Uterus (tissue), 4 donors: Measurements from ENCODE around the gene NDUFS5. TPM values are rescaled to one million over a fixed set of nuclear protein-coding genes. Genes with fewer than 3 reads are reported as not detected.

Experiments used
- DNase-seq, 2 donors: peaks; one replicate each; pipeline ENCODE4 v3.0.0-alpha.2; 2019 to 2020
- H3K27ac ChIP-seq, 2 donors: fragments of 200-600 bp; sonication (generic); 1 replicate in 1 of 2; 2 replicates in 1 of 2; pipeline ENCODE4 v1.5.1; 2016 to 2018
- H3K27me3 ChIP-seq, 2 donors: fragments of 200-600 bp; sonication (generic); one replicate each; pipeline ENCODE4 v1.5.1; 2018 to 2019; ENCODE audit warnings: control low read depth in 1 of 2
- H3K36me3 ChIP-seq, 2 donors: fragments of 200-600 bp; sonication (generic); one replicate each; pipeline ENCODE4 v1.5.1; 2019; ENCODE audit warnings: control low read depth in 1 of 2
- H3K4me1 ChIP-seq, 2 donors: fragments of 200-600 bp; sonication (generic); one replicate each; pipeline ENCODE4 v1.5.1; 2018 to 2019; ENCODE audit warnings: control low read depth in 1 of 2
- H3K4me3 ChIP-seq, 2 donors: fragments of 200-600 bp; sonication (generic); 1 replicate in 1 of 2; 2 replicates in 1 of 2; pipeline ENCODE4 v1.5.1; 2018 to 2019; ENCODE audit warnings: mild to moderate bottlenecking in 1 of 2
- H3K9me3 ChIP-seq, 2 donors: fragments of 200-600 bp; sonication (generic); one replicate each; pipeline ENCODE4 v1.5.1; 2019; ENCODE audit warnings: control low read depth in 1 of 2
- POLR2A ChIP-seq, 2 donors: fragments of 450-650 bp; IDR thresholded peaks; one replicate each; pipeline ENCODE4 v1.6.1; 2016; ENCODE audit warnings: antibody characterized with exemption in 2 of 2, mild to moderate bottlenecking in 1 of 2, moderate library complexity in 1 of 2
- intact Hi-C: fragments of 100-400 bp; cut with DNase I; formaldehyde crosslinking; loops from one replicate; pipeline ENCODE4 v1.15.1; 2023; ENCODE audit warnings: low total_unique reads
- total RNA-seq, 4 donors: library from RNA; depleted of rRNA in 3 of 4; stranded (reverse); fragments of >200 nt in 3 of 4; gene quantifications; one replicate each; pipeline versions ENCODE4 v1.1.0 to v1.2.4, GENCODE V29; 2014 to 2023
- TF ChIP-seq, protein P1 (sequence below), 4 experiments: fragments of 200-600 bp in 2 of 4; fragments of 450-650 bp in 2 of 4; sonication (generic) in 2 of 4; IDR thresholded peaks; one replicate each; pipeline ENCODE4 v1.5.1; 2016 to 2019; ENCODE audit warnings: antibody characterized with exemption in 4 of 4, mild to moderate bottlenecking in 2 of 4, moderate library complexity in 1 of 4
- donor health status: DM: yes; HTN: yes; CAD: no.

The NDUFS5 gene
- total RNA-seq, 4 donors from 2014 or later: 122 to 659 (median 361) TPM

DNA sequence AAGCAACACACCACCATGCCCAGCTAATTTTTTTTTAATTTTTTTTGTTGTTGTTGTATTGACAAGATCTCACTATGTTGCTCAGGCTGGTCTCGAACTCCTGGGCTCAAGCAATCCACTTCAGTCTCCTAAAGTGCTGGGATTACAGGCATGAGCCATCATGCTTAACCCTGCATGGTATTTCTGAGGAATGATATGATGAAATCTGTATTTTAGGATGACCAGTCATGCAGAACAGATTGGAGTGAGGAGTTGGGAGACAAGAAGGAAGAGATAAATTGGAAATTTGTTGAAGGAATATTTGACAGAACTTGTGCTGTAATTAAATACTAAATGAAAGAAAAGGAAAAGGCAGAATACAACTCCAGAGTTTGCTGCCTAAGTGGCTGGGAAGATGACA, 4.7 kb upstream of the NDUFS5 start:
- H3K4me3 ChIP-seq: no peak overlapping the region
- DNase-seq: no peak
- H3K27me3 ChIP-seq: no peaks in the 10 kb centered on the region
- no peak for TF ChIP-seq POLR2A (IDR thresholded peaks at IDR 0.05)
- TF ChIP-seq, protein P1, sequence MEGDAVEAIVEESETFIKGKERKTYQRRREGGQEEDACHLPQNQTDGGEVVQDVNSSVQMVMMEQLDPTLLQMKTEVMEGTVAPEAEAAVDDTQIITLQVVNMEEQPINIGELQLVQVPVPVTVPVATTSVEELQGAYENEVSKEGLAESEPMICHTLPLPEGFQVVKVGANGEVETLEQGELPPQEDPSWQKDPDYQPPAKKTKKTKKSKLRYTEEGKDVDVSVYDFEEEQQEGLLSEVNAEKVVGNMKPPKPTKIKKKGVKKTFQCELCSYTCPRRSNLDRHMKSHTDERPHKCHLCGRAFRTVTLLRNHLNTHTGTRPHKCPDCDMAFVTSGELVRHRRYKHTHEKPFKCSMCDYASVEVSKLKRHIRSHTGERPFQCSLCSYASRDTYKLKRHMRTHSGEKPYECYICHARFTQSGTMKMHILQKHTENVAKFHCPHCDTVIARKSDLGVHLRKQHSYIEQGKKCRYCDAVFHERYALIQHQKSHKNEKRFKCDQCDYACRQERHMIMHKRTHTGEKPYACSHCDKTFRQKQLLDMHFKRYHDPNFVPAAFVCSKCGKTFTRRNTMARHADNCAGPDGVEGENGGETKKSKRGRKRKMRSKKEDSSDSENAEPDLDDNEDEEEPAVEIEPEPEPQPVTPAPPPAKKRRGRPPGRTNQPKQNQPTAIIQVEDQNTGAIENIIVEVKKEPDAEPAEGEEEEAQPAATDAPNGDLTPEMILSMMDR (IDR thresholded peaks at IDR 0.05): no peak
- H3K4me1 ChIP-seq: no peaks in the 10 kb centered on the region
- intact Hi-C loops: no loop called here
- H3K27ac ChIP-seq: no peak overlapping the region
- no peaks in the 10 kb centered on the region for H3K36me3 ChIP-seq
- H3K9me3 ChIP-seq: no peaks in the 10 kb centered on the region

DNA sequence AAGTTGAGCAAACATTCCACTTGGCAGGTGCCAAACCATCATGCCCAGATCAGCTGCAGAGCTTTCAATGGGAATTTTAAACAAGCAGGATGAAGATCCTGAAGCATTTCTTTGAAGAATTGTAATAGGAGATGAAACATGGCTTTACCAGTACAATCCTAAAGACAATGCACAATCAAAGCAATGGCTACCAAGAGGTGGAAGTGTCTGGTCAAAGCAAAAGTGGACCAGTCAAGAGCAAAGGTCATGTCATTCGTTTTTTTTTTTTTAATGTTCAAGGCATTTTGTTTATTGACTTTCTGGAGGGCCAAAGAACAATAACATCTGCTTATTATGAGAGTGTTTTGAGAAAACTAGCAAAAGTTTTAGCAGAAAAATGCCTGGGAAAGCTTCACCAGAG, 3.0 kb upstream of the NDUFS5 start:
- Histone ChIP-seq H3K36me3 (no peaks in the 10 kb centered on the region), H3K4me3 (no peak overlapping the region), H3K27me3 (no peaks in the 10 kb centered on the region), H3K4me1 (no peaks in the 10 kb centered on the region), H3K9me3 (no peaks in the 10 kb centered on the region), H3K27ac (no peak overlapping the region)
- intact Hi-C loops: no loop called here
- no peak for DNase-seq
- TF ChIP-seq, protein P1 (IDR thresholded peaks at IDR 0.05): no peak
- TF ChIP-seq POLR2A (IDR thresholded peaks at IDR 0.05): no peak

DNA sequence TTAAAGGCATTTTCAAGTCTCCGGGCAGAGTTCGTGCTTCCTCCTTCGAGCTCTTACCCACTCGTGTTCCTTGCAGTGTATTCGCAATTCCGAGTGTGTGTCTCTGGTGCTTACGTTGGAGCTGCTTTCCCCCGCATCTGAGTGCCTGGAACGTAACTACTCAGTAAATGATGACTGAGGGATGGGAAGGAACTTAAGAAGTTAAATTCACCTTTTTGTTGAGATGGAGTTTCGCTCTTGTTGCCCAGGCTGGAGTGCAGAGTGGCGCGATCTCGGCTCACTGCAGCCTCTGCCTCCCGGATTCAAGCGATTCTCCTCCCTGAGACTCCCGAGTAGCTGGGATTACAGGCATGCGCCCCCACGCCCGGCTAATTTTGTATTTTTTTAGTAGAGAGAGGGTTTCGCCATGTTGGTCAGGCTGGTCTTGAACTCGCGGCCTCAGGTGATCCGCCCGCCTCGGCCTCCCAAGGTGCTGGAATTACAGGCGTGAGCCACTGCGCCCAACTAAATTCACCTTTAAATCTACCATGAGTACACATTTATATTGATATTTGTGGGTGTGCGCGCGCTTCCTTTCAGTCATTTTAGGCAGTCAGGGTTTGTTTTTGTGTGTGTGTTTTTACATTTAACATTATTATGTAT, 837 bp downstream of the NDUFS5 start:
- no peaks in the 10 kb centered on the region for H3K9me3 ChIP-seq
- peaks cover 0 to under 1% of the 10 kb centered on the region in 2 donors for H3K4me1 ChIP-seq
- peak overlapping the region; percentile 92 to 94 for H3K27ac ChIP-seq
- no peak for DNase-seq
- H3K4me3 ChIP-seq: peak overlapping the region; percentile 72 to 85
- intact Hi-C loops: no loop called here
- H3K27me3 ChIP-seq: no peaks in the 10 kb centered on the region
- no peaks in the 10 kb centered on the region for H3K36me3 ChIP-seq
- no peak for TF ChIP-seq POLR2A (IDR thresholded peaks at IDR 0.05)
- TF ChIP-seq, protein P1 (IDR thresholded peaks at IDR 0.05): no peak

DNA sequence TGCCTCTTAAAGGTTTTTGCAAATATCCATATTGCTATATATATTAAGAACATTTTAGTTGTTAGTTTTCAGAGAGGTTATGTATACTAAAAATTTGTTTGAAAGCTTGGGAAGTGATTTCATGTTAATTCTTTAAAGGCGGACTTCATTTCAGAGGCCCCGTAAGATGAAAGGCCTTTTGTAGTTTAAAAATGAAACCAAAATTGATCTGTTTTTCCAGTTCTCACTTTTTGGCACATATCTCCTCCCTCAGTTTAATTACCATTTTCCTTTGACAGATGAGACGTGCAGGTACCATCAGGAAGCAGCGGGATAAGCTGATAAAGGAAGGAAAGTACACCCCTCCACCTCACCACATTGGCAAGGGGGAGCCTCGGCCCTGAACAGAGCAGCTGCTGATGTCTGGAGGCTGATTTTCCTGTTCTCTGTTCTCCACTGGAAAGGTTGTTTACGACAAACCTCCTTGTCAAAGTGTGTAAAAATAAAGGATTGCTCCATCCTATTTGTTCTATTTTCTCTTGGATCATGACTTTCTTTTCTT, 8.0 kb downstream of the NDUFS5 start:
- no peaks in the 10 kb centered on the region for H3K36me3 ChIP-seq
- H3K4me1 ChIP-seq: peaks cover 0 to 7% of the 10 kb centered on the region in 2 donors
- no peak overlapping the region for H3K4me3 ChIP-seq
- no peak for TF ChIP-seq POLR2A (IDR thresholded peaks at IDR 0.05)
- TF ChIP-seq, protein P1 (IDR thresholded peaks at IDR 0.05): no peak
- no peaks in the 10 kb centered on the region for H3K27me3 ChIP-seq
- no peaks in the 10 kb centered on the region for H3K9me3 ChIP-seq
- no peak overlapping the region for H3K27ac ChIP-seq
- DNase-seq: no peak
- intact Hi-C loops: no loop called here

DNA sequence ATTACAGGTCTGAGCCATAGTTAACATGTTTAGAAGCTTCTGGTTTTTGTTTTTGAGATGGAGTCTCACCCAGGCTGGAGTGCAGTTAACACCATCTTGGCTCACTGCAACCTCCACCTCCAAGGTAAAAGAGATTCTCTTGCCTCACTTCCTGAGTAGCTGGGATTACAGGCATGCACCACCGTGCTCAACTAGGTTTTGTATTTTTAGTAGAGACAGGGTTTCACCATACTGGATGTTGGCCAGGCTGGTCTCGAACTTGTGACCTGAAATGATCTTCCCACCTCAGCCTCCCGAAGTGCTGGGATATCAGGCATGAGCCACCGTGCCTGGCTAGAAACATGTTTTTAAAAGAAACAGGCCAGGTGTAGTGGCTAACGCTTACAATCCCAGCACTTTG, 10.5 kb downstream of the NDUFS5 start:
- no peak for DNase-seq
- no peak overlapping the region for H3K27ac ChIP-seq
- no peaks in the 10 kb centered on the region for H3K36me3 ChIP-seq
- intact Hi-C loops: no loop called here
- no peaks in the 10 kb centered on the region for H3K27me3 ChIP-seq
- no peak overlapping the region for H3K4me3 ChIP-seq
- TF ChIP-seq, protein P1 (IDR thresholded peaks at IDR 0.05): no peak
- H3K9me3 ChIP-seq: no peaks in the 10 kb centered on the region
- H3K4me1 ChIP-seq: peaks cover 0 to 7% of the 10 kb centered on the region in 2 donors
